HG03097 (cell line): ENCODE results near the gene ASXL3.

ENCODE experiments used
- ATAC-seq: cut with Tn5 transposase; IDR thresholded peaks from one replicate; pipeline ENCODE4 v1.9.1; 2021; ENCODE audit not compliant: unreplicated experiment, low FRiP score

The ASXL3 gene

GRCh38 chr18:33581856-33582255 is 3.8 kb downstream of the ASXL3 start:
- ATAC-seq, result no peak

DNA sequence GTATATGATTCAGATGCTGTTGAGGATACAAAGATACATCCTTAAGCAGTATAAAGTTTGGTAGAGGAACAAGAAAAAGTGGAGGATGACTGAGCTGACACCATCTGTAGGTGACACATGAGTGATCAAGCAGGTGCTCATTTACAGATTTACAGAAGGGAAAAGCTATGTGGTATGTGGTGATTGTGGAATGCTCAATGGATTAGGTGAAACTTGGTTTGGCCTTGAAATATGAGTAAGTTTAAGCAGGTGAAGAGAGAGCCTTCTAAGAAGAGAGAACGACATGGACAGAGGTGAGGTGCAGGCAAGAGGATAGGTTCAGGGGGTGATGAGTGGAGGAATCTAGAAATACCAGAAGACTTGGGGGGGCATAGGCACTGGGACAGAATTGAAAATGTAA is 5.9 kb downstream of the ASXL3 start:
- no peak for ATAC-seq

DNA sequence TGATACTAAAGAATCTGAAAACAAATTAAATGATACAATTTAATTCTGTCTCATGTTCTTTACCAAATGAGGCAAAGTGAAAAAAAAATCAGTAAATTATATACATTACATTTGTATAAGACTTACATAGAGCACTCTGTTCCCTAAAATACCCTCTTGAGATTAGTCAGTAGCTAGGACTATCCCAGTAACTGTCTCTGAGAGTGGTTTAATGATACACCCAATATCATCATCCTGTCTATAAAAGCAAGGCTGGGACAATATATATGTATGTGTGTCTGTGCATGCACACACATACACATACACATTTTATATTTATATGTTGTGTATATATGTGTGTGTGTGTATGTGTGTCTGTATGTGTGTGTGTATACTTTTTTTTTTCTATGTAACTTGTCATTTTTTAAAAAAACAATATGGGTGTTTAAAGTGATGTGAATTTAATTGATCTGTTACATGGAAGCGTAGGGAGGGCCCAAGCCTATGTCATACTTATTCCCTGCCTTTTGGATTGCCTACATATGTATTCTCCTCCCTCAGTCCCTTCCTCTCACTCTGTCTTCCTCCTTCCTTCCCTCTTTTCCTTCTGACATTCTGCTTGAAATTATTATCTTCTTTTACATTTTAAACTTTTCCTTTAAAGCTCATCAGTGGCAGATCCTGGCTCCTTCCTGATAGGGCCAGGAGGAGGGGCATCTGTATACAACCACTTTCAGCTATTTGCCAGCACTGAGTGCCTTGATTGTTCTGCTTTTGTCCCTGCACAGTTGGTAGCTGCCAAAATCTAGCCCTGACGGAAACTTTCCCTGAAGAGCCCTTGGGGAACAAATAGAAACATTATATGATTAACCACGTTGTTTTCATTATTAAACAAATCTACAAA is 6.8 kb downstream of the ASXL3 start:
- ATAC-seq, result no peak

- ATAC-seq, result no peak
These were observed 7.4 kb downstream of the ASXL3 start for GRCh38 chr18:33585431-33585775.

DNA sequence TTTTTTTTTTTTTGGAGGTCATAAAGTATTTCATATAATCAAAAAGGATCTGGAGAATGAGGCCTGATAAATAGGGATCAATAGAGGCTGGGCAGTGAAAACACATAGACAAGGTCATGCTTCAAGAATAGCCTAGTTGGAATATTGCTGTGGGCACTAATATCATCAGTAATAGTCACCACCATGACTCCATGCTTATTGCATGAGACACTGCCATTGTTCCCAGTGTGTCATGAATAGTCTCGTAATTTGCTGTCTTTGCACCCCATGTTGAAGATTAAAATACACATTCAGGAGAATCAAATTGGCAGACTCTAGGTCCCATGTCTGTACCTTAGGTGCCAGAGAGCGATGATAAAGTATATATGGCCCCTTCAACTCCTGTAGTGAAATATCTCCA is 10.3 kb downstream of the ASXL3 start:
- no peak for ATAC-seq

DNA sequence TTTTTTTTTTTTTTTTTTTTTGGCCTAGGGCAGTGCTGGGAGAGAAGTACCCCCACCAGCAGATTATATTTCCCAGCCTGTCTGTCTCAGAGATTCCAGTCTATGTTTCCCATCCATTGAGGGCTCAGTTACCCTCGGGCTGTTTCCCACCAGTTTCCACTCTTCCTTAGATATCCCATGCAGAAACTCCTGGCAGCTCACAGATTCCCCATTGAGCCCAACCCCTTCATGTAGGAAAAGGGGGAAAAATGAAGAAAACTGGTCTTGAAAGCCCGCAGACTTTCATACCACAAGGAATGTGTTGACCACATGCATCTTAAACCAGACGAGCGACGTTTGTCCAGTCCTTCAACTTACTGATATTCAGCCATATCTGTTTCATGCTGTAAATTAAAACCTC is 15.2 kb downstream of the ASXL3 start:
- ATAC-seq, result no peak

- no peak for ATAC-seq
These were observed 16.8 kb downstream of the ASXL3 start for GRCh38 chr18:33594799-33595198.

GRCh38 chr18:33596178-33596854 is 18.3 kb downstream of the ASXL3 start:
- ATAC-seq, result no peak

DNA sequence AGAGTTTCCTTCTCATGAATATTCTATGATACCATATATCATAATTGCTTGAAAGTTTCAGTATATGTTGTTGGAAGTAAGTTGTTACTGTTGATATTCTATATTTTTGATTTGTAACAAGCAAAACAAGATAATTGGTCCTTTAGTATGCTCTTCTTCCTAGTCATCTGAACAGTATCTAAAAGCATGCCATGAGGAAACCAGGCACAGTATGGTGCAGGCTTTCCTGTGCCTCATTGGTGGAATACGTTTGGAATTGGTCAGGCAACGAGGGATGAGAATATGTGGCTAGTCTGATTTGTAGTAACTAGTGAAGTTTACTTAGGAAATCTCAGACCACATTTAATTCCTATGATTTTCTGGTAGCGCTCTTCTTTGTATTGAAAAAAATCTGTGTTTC is 22.8 kb downstream of the ASXL3 start:
- no peak for ATAC-seq

GRCh38 chr18:33603454-33603853 is 25.4 kb downstream of the ASXL3 start:
- ATAC-seq, result no peak

DNA sequence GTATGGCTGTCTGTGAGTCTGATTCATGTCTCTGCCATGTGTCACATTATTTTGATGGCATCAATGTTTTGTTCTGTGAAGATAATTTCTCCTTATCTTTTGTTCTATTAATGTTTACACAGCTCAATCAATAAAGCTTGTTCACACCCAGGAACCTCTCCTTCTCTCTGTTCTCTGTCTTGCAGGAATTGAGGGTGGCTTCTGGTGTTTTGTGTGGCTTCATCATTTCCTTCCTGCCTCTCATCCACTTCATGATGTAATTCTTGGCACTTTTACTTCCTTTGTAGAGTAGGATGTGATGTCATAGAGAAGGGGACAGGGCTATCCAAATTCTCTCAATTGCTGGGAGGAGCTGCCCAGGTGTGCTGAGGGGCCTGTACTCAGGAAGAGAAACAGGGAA is 27.2 kb downstream of the ASXL3 start:
- no peak for ATAC-seq

DNA sequence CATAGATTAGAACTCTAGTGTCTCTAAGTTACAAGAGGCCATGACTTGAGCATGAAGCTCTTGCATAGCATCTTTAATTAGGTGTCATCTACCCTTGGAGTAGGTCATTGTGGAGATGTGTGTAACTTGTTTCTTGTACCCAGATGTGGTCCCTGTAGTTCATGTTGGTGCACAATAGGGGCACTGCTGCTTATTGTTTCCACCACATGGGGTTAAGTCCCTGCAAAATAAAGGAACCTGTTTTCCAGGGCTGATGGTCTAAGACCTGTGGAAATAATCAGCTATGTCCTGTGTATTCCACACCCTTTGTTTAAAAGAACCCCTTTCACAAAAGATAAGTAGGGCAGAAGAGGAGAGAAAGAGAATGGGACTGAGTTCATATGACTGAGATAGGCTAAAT is 28.6 kb downstream of the ASXL3 start:
- ATAC-seq, result no peak

- no peak for ATAC-seq
These were observed 33.6 kb downstream of the ASXL3 start for GRCh38 chr18:33611525-33612135.

- no peak for ATAC-seq
These were observed 34.6 kb downstream of the ASXL3 start for GRCh38 chr18:33612632-33613031.

DNA sequence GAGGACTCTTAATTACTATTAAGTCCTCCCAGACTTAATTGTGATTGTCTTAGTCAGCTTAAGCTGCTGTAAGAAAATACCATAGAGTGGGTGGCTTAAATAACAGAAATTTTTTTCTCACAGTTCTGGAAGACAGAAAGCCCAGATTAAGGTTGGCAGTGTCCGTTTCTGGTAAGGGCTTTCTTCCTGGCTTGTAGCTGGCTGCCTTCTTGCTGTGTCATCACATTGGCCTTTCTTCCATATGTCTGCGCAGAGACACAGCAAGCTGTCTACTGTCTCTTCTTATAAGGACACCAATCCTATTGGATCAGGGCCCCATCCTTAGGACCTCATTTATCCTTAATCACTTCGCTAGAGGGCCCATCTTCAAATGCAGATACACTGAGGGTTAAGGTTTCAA is 38.5 kb downstream of the ASXL3 start:
- no peak for ATAC-seq

DNA sequence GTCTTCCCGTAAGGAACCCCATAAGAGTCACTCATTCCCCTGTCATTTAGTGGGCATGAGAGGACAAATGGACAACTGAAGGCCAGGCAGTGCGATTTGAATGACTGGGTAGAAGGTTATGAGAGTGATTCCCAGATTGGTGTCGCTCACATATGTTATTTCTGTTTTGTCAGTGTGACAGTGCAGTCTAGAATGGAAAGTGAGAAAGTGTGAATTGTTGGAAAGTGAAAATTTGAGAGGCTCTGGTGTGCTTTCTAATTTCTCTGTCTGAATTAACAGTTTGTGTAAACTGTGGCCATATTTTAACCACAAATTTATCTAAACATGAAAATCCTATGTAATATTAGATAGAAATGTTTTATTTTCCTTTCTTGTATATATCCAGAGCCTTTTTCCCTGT is 49.1 kb downstream of the ASXL3 start:
- no peak for ATAC-seq

DNA sequence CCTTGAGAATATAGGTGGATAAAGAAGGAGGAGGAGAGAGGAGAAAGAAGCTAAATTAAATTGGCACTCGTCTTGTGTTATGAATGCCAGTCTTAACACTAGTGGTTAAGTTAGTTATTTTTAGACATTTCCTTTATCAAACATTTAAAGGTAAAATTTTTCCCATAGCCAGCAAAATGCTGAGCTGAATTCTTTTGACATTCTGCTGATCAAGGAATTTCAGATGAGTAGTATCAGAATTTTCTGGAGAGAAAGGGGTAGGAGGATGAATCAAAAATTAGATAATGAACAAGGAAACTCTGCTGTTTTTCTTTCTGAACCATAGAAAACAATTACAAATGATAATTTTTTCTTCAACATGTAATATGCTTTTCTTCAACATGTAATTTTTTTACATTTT is 52.5 kb downstream of the ASXL3 start:
- ATAC-seq, result no peak

GRCh38 chr18:33641141-33641540 is 63.1 kb downstream of the ASXL3 start:
- ATAC-seq, result no peak

DNA sequence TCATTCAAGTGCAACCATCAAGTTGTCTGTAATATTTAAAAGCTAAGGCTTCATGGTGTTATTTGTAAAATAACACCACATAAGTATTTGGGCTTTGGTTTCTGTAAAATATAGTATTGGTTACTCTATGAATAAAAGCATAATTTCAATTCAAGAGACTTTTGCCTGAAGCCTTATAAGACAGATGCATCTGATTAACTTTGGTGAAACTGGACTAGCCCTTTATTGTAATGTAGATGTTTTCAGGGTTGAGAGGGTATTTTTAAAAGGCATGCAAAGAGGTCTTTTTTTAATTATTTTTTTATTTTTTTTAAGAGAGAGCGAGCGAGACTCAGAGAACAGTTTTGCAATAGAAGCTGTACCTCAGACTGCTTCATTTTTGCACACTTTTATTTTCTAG is 66.5 kb downstream of the ASXL3 start:
- no peak for ATAC-seq

- ATAC-seq, result no peak
These were observed 69.3 kb downstream of the ASXL3 start for GRCh38 chr18:33647365-33647764.

GRCh38 chr18:33652635-33653034 is 74.6 kb downstream of the ASXL3 start:
- ATAC-seq, result no peak

- no peak for ATAC-seq
These were observed 75.2 kb downstream of the ASXL3 start for GRCh38 chr18:33653231-33653630.
